ENCODE measurements around the gene ASGR2. TPM values are rescaled to one million over a fixed set of nuclear protein-coding genes. Genes with fewer than 3 reads are reported as not detected.
A peak's percentile ranks its signal among the peaks of the same experiment; 100 is the strongest.

The ASGR2 gene
- polyA plus RNA-seq, 6 donors from 2014 or later: not detected

- no peak for DNase-seq
- no peak for ATAC-seq (ENCODE audit: low read depth in 2 of 2)
- peaks cover 5 to 22% (median 10%) of the 10 kb centered on the region in 3 donors for H3K27me3 Mint-ChIP-seq
- H3K4me1 Mint-ChIP-seq: peaks cover 5 to 31% (median 22%) of the 10 kb centered on the region in 3 donors
- H3K27ac Mint-ChIP-seq: no peak overlapping the region
- no peaks in the 10 kb centered on the region for H3K36me3 Mint-ChIP-seq
- peak overlapping the region in 2 of 8 donors; percentile 6 to 47 for H3K4me3 Mint-ChIP-seq
- no peaks in the 10 kb centered on the region for H3K9me3 Mint-ChIP-seq
Observed at GRCh38 chr17:7120123-7120522, 5.5 kb upstream of the ASGR2 start.

GRCh38 chr17:7119314-7119713, 4.7 kb upstream of the ASGR2 start:
- Mint-ChIP-seq H3K9me3 (no peaks in the 10 kb centered on the region), H3K27me3 (peaks cover 5 to 22% (median 10%) of the 10 kb centered on the region in 3 donors), H3K27ac (peak overlapping the region in 1 of 6 donors; percentile 24), H3K36me3 (no peaks in the 10 kb centered on the region), H3K4me1 (peaks cover 5 to 31% (median 22%) of the 10 kb centered on the region in 3 donors), H3K4me3 (no peak overlapping the region)
- DNase-seq (no peak), ATAC-seq (ENCODE audit: low read depth in 2 of 2) (no peak)

- Mint-ChIP-seq H3K4me3 (no peak overlapping the region), H3K27me3 (peaks cover 4 to 19% (median 10%) of the 10 kb centered on the region in 3 donors), H3K4me1 (peaks cover 2 to 14% (median 3%) of the 10 kb centered on the region in 3 donors), H3K27ac (peak overlapping the region in 3 of 6 donors; percentile 20 to 84 (median 77)), H3K9me3 (peaks cover 0 to 4% (median 0%) of the 10 kb centered on the region in 7 donors), H3K36me3 (no peaks in the 10 kb centered on the region)
- ATAC-seq (ENCODE audit: low read depth in 2 of 2): no peak
- DNase-seq: no peak
Observed at GRCh38 chr17:7114875-7115614, 423 bp upstream of the ASGR2 start.

DNA sequence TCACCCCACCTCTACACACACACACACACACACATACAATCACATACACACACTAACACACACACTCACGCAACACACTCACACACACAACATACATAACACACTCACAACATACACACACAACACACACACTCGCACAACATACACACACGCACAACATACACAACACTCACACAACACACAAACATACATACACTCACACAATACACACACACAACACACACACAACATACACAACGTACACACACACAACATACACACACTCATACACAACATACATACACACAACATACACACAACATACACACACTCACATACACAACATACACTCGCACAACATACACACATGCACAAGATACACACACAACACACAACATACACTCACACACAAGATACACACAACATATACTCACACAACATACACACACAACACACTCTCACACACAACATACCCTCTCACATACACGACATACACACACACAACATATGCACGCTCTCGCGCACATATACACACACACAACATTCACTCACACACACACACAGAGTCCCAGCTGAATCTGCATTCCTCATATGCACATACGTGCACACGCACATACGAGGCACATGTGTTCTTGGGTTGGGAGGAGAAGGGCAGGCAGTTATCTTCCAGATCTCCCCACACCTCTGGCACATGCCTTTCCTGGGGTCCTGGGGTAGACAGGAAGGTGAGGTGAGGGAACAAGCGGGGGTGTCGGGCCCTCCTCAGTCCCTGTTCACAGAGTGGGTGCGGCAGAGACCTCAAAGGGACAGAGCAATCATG, 1.1 kb downstream of the ASGR2 start:
- no peak for DNase-seq
- H3K27ac Mint-ChIP-seq: no peak overlapping the region
- peaks cover 7 to 18% (median 11%) of the 10 kb centered on the region in 3 donors for H3K4me1 Mint-ChIP-seq
- no peak for ATAC-seq (ENCODE audit: low read depth in 2 of 2)
- peaks cover 10 to 19% (median 19%) of the 10 kb centered on the region in 3 donors for H3K27me3 Mint-ChIP-seq
- H3K36me3 Mint-ChIP-seq: no peaks in the 10 kb centered on the region
- H3K4me3 Mint-ChIP-seq: no peak overlapping the region
- H3K9me3 Mint-ChIP-seq: peaks cover 0 to 4% (median 0%) of the 10 kb centered on the region in 7 donors

DNA sequence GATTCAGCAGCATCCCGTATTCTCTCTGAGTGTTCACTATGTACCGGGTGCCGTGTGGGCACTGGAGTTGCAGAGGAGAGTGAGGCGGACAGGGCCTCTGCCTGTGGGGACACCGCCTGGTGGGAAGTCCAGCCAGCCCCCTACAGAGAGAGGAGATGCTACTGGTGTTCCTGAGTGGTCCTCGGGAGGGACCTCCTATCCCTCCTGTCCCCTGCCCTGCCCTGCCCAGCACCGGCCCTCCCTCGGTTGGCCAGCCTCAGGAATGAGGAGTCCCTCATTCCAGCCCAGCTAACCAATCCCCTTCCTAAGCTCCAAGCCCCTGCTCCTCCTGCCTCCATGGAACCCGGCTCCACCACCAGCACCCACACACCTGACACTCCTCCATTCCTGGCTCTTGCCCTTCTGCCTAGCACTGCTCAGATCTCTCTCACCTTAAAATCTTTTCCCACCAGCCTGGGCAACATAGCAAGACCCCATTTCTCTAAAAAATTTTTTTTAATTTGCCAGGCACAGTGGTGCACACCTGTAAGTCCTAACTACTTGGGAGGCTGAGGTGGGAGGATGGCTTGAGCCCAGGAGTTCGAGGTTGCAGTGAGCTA, 2.0 kb downstream of the ASGR2 start:
- ATAC-seq (ENCODE audit: low read depth in 2 of 2) (no peak), DNase-seq (no peak)
- Mint-ChIP-seq H3K4me3 (no peak overlapping the region), H3K27me3 (peaks cover 11 to 20% (median 19%) of the 10 kb centered on the region in 3 donors), H3K36me3 (no peaks in the 10 kb centered on the region), H3K4me1 (peaks cover 7 to 14% (median 11%) of the 10 kb centered on the region in 3 donors), H3K27ac (peak overlapping the region in 2 of 6 donors; percentile 59 to 68), H3K9me3 (peaks cover 0 to 4% (median 0%) of the 10 kb centered on the region in 7 donors)

GRCh38 chr17:7111784-7112509, 2.7 kb downstream of the ASGR2 start:
- H3K27me3 Mint-ChIP-seq: peaks cover 15 to 25% (median 19%) of the 10 kb centered on the region in 3 donors

DNA sequence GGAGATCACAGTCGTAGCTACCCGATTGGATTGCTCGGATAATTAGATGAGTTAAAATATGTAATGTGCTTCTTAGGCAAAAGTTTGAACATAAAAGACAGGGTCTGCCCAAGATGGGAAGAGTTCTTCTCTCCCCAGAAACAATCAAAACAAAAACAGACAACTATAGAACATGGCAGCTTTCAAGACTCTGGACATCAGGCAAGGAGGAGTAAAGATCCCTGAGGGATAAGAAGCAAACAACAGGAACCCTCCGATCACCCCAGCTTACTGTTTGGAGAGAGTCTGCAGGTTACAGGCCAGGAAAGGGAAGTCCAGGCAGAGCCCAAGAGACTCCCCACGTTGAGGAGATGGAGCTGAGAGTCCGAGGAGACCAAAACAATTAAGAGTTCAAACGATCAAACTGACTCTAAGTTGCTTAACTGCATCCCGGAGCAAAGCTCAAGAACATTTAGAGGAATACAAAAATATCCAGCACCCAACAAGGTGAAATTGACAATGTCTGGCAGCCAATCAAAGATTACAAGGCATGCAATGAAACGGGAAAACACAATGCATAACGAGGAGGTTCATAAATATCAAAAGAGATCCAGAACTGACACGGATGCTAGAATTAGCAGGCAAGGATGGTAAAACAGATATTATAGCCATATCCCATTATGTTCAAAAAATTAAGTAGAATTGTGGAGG, 3.9 kb downstream of the ASGR2 start:
- DNase-seq (no peak), ATAC-seq (ENCODE audit: low read depth in 2 of 2) (no peak)
- Mint-ChIP-seq H3K27ac (peak overlapping the region in 3 of 6 donors; percentile 5 to 64 (median 10)), H3K4me3 (no peak overlapping the region), H3K4me1 (peaks cover 7 to 14% (median 11%) of the 10 kb centered on the region in 3 donors), H3K9me3 (peaks cover 0 to 4% (median 0%) of the 10 kb centered on the region in 7 donors), H3K36me3 (no peaks in the 10 kb centered on the region), H3K27me3 (peaks cover 15 to 25% (median 19%) of the 10 kb centered on the region in 3 donors)

More at GRCh38 chr17:7111784-7112509, 2.7 kb downstream of the ASGR2 start:
- no peak for ATAC-seq (ENCODE audit: low read depth in 2 of 2)
- Mint-ChIP-seq H3K9me3 (peaks cover 0 to 4% (median 0%) of the 10 kb centered on the region in 7 donors), H3K4me3 (no peak overlapping the region), H3K36me3 (no peaks in the 10 kb centered on the region), H3K4me1 (peaks cover 7 to 14% (median 11%) of the 10 kb centered on the region in 3 donors), H3K27ac (peak overlapping the region in 2 of 6 donors; percentile 59 to 68)
- no peak for DNase-seq

DNA sequence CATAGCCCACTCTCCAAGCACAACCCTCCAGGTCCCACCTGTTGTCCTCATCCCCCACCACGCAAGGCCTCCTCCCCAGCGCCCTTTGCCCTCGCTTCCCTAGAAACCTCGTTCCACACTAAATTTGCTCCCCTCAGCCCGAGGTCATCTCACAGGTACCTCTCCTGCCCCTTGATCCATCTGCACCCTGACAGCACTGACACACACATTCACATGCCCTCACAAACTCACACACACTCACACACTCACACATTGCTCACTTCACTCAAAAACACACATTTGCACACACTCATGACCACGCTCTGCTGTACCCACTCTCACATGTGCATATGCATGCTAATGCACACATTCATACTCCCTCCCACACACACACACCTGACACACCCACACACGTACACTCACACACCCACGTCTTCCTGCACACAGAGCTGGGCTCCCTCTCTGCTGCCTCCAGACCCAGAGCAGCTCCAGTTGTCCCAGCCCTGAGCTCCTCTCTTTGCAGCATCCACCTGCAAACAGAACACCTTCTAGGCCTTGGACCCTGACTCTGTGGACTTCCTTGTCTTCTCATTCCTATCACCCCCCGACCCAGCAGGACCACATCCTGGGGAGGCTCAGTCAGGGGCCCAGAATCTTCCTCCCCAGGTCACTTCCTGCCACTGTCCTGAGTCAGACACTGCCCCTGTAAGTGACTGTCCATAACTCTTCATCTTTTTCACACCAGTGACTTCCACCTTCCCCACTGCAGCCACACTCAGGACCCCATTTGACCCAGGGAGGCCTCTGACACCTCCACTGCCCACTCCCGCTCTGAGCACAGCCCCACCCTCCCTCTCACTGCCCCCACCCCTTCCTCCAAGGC, 4.9 kb downstream of the ASGR2 start:
- peaks cover 0 to 4% (median 0%) of the 10 kb centered on the region in 7 donors for H3K9me3 Mint-ChIP-seq
- no peak for DNase-seq
- H3K27ac Mint-ChIP-seq: peak overlapping the region in 4 of 6 donors; percentile 0 to 51 (median 28)
- peaks cover 7 to 14% (median 11%) of the 10 kb centered on the region in 3 donors for H3K4me1 Mint-ChIP-seq
- peaks cover 15 to 25% (median 19%) of the 10 kb centered on the region in 3 donors for H3K27me3 Mint-ChIP-seq
- H3K4me3 Mint-ChIP-seq: peak overlapping the region in 2 of 8 donors; percentile 3 to 21
- H3K36me3 Mint-ChIP-seq: no peaks in the 10 kb centered on the region
- ATAC-seq (ENCODE audit: low read depth in 2 of 2): no peak

GRCh38 chr17:7108981-7109380, 5.6 kb downstream of the ASGR2 start:
- Mint-ChIP-seq H3K4me1 (peaks cover 7 to 14% (median 11%) of the 10 kb centered on the region in 3 donors), H3K27ac (peak overlapping the region in 1 of 6 donors; percentile 37), H3K9me3 (peaks cover 0 to 4% (median 0%) of the 10 kb centered on the region in 7 donors), H3K27me3 (peaks cover 15 to 25% (median 19%) of the 10 kb centered on the region in 3 donors), H3K36me3 (no peaks in the 10 kb centered on the region), H3K4me3 (no peak overlapping the region)
- ATAC-seq (ENCODE audit: low read depth in 2 of 2): no peak
- DNase-seq: no peak

GRCh38 chr17:7108560-7108925, 6.1 kb downstream of the ASGR2 start:
- ATAC-seq (ENCODE audit: low read depth in 2 of 2): no peak
- peaks cover 15 to 26% (median 19%) of the 10 kb centered on the region in 3 donors for H3K27me3 Mint-ChIP-seq
- H3K27ac Mint-ChIP-seq: no peak overlapping the region
- peaks cover 7 to 14% (median 11%) of the 10 kb centered on the region in 3 donors for H3K4me1 Mint-ChIP-seq
- H3K4me3 Mint-ChIP-seq: no peak overlapping the region
- peaks cover 0 to 4% (median 0%) of the 10 kb centered on the region in 7 donors for H3K9me3 Mint-ChIP-seq
- no peaks in the 10 kb centered on the region for H3K36me3 Mint-ChIP-seq
- DNase-seq: no peak

- no peaks in the 10 kb centered on the region for H3K36me3 Mint-ChIP-seq
Observed at GRCh38 chr17:7107795-7108559, 6.6 kb downstream of the ASGR2 start.

More at GRCh38 chr17:7107795-7108559, 6.6 kb downstream of the ASGR2 start:
- peaks cover 15 to 31% (median 25%) of the 10 kb centered on the region in 3 donors for H3K27me3 Mint-ChIP-seq
- H3K4me1 Mint-ChIP-seq: peaks cover 7 to 14% (median 11%) of the 10 kb centered on the region in 3 donors
- peaks cover 0 to 4% (median 0%) of the 10 kb centered on the region in 7 donors for H3K9me3 Mint-ChIP-seq
- DNase-seq (no peak), ATAC-seq (ENCODE audit: low read depth in 2 of 2) (no peak)
- H3K27ac Mint-ChIP-seq: peak overlapping the region in 2 of 6 donors; percentile 11 to 43
- no peak overlapping the region for H3K4me3 Mint-ChIP-seq

All from naive B cell (primary cell).